Left lung (tissue), 10 donors: ENCODE data around the gene ESPNL. TPM values are rescaled to one million over a fixed set of nuclear protein-coding genes. Genes with fewer than 3 reads are reported as not detected.

Source experiments
- ATAC-seq: fragments of 200-7000 bp; cut with Tn5 transposase; one replicate; pipeline ENCODE4 v1.9.1; 2020; ENCODE audit warnings: moderate library complexity
- DNase-seq, 4 donors: peaks; one replicate each; pipeline ENCODE4 v3.0.0-alpha.2; 2013 to 2020
- H3K27ac ChIP-seq, 2 donors: fragments of 200-600 bp; sonication (generic) in 1 of 2; one replicate each; pipeline versions ENCODE4 v1.5.0 to v1.8.0; 2020 to 2021
- H3K27me3 ChIP-seq, 2 donors: fragments of 200-600 bp; sonication (generic) in 1 of 2; one replicate each; pipeline versions ENCODE4 v1.5.0 to v1.8.0; 2020 to 2021
- H3K36me3 ChIP-seq, 2 donors: fragments of 200-600 bp; sonication (generic) in 1 of 2; one replicate each; pipeline versions ENCODE4 v1.5.0 to v1.8.0; 2020 to 2021
- H3K4me1 ChIP-seq, 2 donors: fragments of 200-600 bp; one replicate each; pipeline ENCODE4 v1.8.0; 2021
- H3K4me3 ChIP-seq, 2 donors: fragments of 200-600 bp; sonication (generic) in 1 of 2; one replicate each; pipeline versions ENCODE4 v1.5.0 to v1.8.0; 2020 to 2021; ENCODE audit warnings: mild to moderate bottlenecking in 1 of 2
- H3K9me3 ChIP-seq, 2 donors: fragments of 200-600 bp; sonication (generic) in 1 of 2; one replicate each; pipeline versions ENCODE4 v1.5.0 to v1.8.0; 2020 to 2021
- intact Hi-C, 2 donors: fragments of 100-400 bp; cut with DNase I; formaldehyde crosslinking; loops; one replicate each; pipeline versions ENCODE4 v1.11.2 to v1.14.2; 2022
- polyA plus RNA-seq, 6 donors: library from polyadenylated mRNA; unstranded; fragments of 120-200 nt; gene quantifications; one replicate each; pipeline ENCODE4 v1.2.1, GENCODE V29; 2013; ENCODE audit not compliant: insufficient read length in 6 of 6
- total RNA-seq, 2 donors: library from RNA; stranded (reverse); fragmentation: NEBNext Ultra II Directional; extraction: Animal tissue kit (Norgen Biotek cat#: 25700); gene quantifications; one replicate each; pipeline ENCODE4 v1.2.1, GENCODE V29; 2021
- TF ChIP-seq, protein P1 (sequence below), 2 donors: fragments of 200-600 bp; sonication (generic) in 1 of 2; IDR thresholded peaks; one replicate each; pipeline versions ENCODE4 v1.5.0 to v1.8.0; 2021; ENCODE audit warnings: antibody characterized with exemption in 2 of 2
- donor health status: DM: no; HTN: yes; CAD: no.
- donor health status: DM: no; HTN: no; CAD: no.

The ESPNL gene
- total and polyA plus RNA-seq, 8 donors: 0.55 to 6.7 (median 2.0) TPM

DNA sequence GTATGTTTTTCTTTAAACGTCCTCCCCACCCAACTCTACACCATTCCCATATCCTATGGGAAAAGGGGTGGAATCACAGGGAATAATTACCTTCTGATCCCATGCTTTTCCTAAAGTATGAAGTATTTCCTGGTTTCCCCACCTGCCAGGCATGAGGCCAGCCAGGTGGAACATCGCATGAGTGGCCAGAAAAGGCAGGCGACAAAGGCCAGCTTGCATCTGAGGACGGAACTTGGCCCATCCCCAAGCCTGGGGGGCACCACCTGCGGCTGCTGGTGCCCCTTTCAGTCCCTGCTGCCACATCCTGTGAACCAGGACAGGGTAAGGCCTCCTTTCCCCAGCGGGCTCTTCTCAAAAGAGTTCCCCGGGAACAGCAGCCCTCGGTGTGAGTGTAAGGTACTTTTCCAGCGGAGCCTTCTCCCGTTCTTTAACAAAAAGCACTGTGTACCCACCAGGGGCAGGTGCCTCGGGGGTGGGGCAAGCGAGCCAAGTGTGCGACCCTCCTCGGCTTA lies 57.4 kb downstream of the ESPNL start:
- no peaks in the 10 kb centered on the region for H3K9me3 ChIP-seq
- H3K27me3 ChIP-seq: peaks cover 18 to 54% of the 10 kb centered on the region in 2 donors
- intact Hi-C loops: no loop called here
- H3K36me3 ChIP-seq: no peaks in the 10 kb centered on the region
- TF ChIP-seq, protein P1, sequence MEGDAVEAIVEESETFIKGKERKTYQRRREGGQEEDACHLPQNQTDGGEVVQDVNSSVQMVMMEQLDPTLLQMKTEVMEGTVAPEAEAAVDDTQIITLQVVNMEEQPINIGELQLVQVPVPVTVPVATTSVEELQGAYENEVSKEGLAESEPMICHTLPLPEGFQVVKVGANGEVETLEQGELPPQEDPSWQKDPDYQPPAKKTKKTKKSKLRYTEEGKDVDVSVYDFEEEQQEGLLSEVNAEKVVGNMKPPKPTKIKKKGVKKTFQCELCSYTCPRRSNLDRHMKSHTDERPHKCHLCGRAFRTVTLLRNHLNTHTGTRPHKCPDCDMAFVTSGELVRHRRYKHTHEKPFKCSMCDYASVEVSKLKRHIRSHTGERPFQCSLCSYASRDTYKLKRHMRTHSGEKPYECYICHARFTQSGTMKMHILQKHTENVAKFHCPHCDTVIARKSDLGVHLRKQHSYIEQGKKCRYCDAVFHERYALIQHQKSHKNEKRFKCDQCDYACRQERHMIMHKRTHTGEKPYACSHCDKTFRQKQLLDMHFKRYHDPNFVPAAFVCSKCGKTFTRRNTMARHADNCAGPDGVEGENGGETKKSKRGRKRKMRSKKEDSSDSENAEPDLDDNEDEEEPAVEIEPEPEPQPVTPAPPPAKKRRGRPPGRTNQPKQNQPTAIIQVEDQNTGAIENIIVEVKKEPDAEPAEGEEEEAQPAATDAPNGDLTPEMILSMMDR (IDR thresholded peaks at IDR 0.05): no peak
- DNase-seq (no peak), ATAC-seq (no peak)
- H3K27ac ChIP-seq: no peak overlapping the region
- H3K4me3 ChIP-seq: no peak overlapping the region
- peaks cover 0 to 16% of the 10 kb centered on the region in 2 donors for H3K4me1 ChIP-seq

DNA sequence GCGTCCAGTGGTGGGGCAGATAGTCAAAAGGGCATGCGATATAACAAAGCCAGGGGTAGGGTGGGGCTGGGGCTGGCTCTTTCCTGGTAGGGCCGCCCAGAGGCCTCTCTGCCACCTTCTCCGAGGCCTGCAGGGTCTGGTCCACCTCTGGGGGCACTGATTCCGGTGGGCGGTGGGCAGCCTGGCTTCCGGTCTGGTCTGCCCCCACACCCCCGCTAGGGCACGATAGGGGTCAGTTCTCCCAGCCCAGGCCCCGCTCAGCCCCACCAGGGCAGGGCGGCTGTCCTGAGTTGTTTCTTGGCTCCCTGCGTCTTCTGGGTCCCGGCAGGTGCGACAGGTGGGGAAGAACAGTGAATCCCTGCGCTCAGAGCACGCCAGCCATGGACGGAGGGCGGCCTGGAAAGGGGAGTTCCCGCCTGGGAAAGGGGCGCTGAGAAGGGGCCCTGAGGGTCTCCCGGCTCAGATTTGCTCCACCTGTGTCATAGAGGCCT lies 57.9 kb downstream of the ESPNL start:
- Histone ChIP-seq H3K4me1 (peaks cover 0 to 16% of the 10 kb centered on the region in 2 donors), H3K9me3 (no peaks in the 10 kb centered on the region), H3K27me3 (peaks cover 19 to 59% of the 10 kb centered on the region in 2 donors), H3K27ac (no peak overlapping the region), H3K4me3 (no peak overlapping the region), H3K36me3 (no peaks in the 10 kb centered on the region)
- ATAC-seq: no peak
- DNase-seq: no peak
- intact Hi-C loops: no loop called here
- TF ChIP-seq, protein P1 (IDR thresholded peaks at IDR 0.05): no peak

DNA sequence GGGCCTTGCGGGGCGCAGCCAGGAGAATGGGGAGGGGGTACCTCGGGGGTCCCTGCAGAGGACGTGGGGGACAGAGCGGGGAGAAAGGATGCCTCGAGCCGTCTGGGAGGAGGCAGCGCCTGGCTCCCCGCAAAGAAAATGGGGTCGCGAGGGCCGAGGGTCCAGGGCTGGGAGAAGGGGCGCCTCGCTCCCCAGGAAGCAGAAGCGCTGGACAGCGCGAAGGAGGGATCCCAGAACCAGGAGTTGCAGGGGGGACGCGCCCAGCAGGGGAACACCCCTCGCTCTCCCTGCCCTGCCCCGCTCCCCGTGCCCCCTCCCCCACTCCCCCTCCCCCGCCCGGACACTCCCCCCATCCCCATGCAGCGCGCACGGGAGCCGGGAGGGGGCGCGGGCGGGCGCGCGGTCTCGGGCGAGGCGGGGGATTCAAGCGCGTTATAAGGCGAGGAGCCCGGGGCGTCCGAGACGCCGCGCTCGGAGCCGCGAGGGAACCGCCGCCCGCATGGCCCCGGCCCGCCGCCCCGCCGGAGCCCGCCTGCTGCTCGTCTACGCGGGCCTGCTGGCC lies 58.5 kb downstream of the ESPNL start, which contains the start of gene ERFE:
TSS of gene ERFE (plus strand) at position 462 of the 562 bp plus-strand sequence. CDS start at position 500, 38 bp downstream.
- Histone ChIP-seq H3K9me3 (no peaks in the 10 kb centered on the region), H3K27me3 (peaks cover 24 to 64% of the 10 kb centered on the region in 2 donors), H3K36me3 (no peaks in the 10 kb centered on the region), H3K27ac (no peak within 1 kb of the TSS), H3K4me1 (peaks cover 0 to 20% of the 10 kb centered on the region in 2 donors), H3K4me3 (peak within 1 kb of the TSS in 1 of 2 donors; percentile 22)
- TF ChIP-seq, protein P1 (IDR thresholded peaks at IDR 0.05): peak; percentile 26 to 42
- peak; percentile 76 for ATAC-seq
- intact Hi-C loops: no loop called here
- DNase-seq: peak in 2 of 4 donors; percentile 44 to 80

DNA sequence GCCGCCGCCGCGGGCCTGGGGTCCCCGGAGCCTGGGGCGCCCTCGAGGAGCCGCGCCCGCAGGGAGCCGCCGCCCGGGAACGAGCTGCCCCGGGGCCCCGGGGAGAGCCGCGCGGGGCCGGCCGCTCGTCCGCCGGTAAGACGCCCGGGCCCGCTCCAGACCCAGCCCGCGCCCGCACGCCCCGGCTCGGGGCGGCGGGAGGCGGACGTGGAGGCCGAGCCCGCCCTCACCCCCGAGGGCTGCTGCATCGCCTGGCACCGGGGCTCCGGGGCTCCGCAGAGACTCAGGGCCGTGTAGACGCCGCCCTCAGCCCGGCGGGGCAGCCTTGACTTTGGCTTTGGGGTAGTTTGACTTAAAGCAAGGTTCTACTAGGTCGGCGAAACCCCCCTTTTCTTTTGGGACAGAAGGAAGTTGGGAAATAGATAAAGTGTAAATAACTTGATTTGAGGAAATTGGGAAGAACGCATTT lies 59.0 kb downstream of the ESPNL start:
- ATAC-seq (peak; percentile 9), DNase-seq (peak in 1 of 4 donors; percentile 78)
- peaks cover 29 to 69% of the 10 kb centered on the region in 2 donors for H3K27me3 ChIP-seq
- H3K27ac ChIP-seq: no peak overlapping the region
- H3K4me3 ChIP-seq: peak overlapping the region in 1 of 2 donors; percentile 22
- peaks cover 0 to 25% of the 10 kb centered on the region in 2 donors for H3K4me1 ChIP-seq
- TF ChIP-seq, protein P1 (IDR thresholded peaks at IDR 0.05): no peak
- no peaks in the 10 kb centered on the region for H3K36me3 ChIP-seq
- intact Hi-C loops: no loop called here
- no peaks in the 10 kb centered on the region for H3K9me3 ChIP-seq

DNA sequence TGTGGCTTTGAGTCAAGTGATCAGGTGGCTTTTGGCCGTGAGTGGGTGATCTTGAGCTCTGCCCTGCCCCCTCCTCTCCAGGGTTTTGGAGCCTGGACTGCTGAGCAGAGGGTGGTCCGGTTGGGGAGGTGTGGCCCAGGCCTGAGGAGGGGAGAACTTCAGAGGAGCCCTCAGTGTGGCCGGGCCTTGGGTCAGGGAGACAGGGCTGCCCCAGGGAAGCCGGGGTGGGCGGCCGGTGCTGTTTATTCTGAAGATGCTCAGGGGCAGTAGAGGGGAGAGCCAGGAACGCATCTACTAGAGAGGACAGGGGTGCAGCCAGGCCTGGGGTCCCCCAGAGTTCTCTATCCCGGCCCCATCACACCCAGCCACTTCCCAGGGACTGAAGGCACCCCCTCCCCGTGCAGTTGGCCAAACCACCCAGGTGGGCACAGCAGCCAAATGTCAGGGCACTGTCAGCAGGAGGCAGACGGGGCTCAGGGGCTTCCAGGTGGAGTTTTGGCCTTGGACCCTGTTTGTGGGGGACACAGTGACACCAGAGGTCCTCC lies 59.6 kb downstream of the ESPNL start:
- no peaks in the 10 kb centered on the region for H3K9me3 ChIP-seq
- no peak for DNase-seq
- intact Hi-C loops: no loop called here

More for the DNA sequence above, 59.6 kb downstream of the ESPNL start:
- Histone ChIP-seq H3K4me3 (no peak overlapping the region), H3K27ac (no peak overlapping the region), H3K4me1 (peaks cover 0 to 28% of the 10 kb centered on the region in 2 donors), H3K36me3 (no peaks in the 10 kb centered on the region), H3K27me3 (peaks cover 32 to 75% of the 10 kb centered on the region in 2 donors)
- no peak for ATAC-seq
- TF ChIP-seq, protein P1 (IDR thresholded peaks at IDR 0.05): no peak
